ENCODE data around the gene GPC6. TPM values are rescaled to one million over a fixed set of nuclear protein-coding genes. Genes with fewer than 3 reads are reported as not detected.

The GPC6 gene
- total RNA-seq, 2 donors from 2014 or later = 3.4 to 5.3 TPM

GRCh38 chr13:94280845-94281244 lies 1054.2 kb downstream of the GPC6 start:
- no peaks in the 10 kb centered on the region for H3K4me1 ChIP-seq (replicated peaks)
- H3K4me3 ChIP-seq = no peak overlapping the region
- H3K27ac ChIP-seq = no peak overlapping the region
- intact Hi-C loops (cut with DNase I) = no loop called here
- no peaks in the 10 kb centered on the region for H3K9me3 ChIP-seq
- no peak for DNase-seq (ENCODE audit: low spot score)
- no peaks in the 10 kb centered on the region for H3K36me3 ChIP-seq
- no peak for TF ChIP-seq CTCF (IDR thresholded peaks at IDR 0.05)
- no peak for TF ChIP-seq POLR2A (IDR thresholded peaks at IDR 0.05)
- no peak for TF ChIP-seq POLR2AphosphoS5 (IDR thresholded peaks at IDR 0.05)
- H3K27me3 ChIP-seq (replicated peaks; ENCODE audit: insufficient read depth) = no peaks in the 10 kb centered on the region

- Histone ChIP-seq H3K4me3 (no peak overlapping the region), H3K36me3 (no peaks in the 10 kb centered on the region), H3K27me3 (replicated peaks; ENCODE audit: insufficient read depth) (no peaks in the 10 kb centered on the region), H3K9me3 (no peaks in the 10 kb centered on the region), H3K27ac (no peak overlapping the region), H3K4me1 (replicated peaks) (no peaks in the 10 kb centered on the region)
- intact Hi-C loops (cut with DNase I) = no loop called here
- TF ChIP-seq POLR2A (IDR thresholded peaks at IDR 0.05) (no peak), CTCF (IDR thresholded peaks at IDR 0.05) (no peak), POLR2AphosphoS5 (IDR thresholded peaks at IDR 0.05) (no peak)
- no peak for DNase-seq (ENCODE audit: low spot score)
- 64% methylated on average over 3 of the region's 3 CpGs for WGBS
These were observed 1060.0 kb downstream of the GPC6 start for GRCh38 chr13:94286581-94286980.

GRCh38 chr13:94291631-94292322 lies 1065.2 kb downstream of the GPC6 start:
- Histone ChIP-seq H3K27me3 (replicated peaks; ENCODE audit: insufficient read depth) (no peaks in the 10 kb centered on the region), H3K4me1 (replicated peaks) (no peaks in the 10 kb centered on the region), H3K27ac (no peak overlapping the region), H3K9me3 (no peaks in the 10 kb centered on the region), H3K4me3 (no peak overlapping the region), H3K36me3 (no peaks in the 10 kb centered on the region)
- no peak for DNase-seq (ENCODE audit: low spot score)
- intact Hi-C loops (cut with DNase I) = no loop called here
- TF ChIP-seq POLR2A (IDR thresholded peaks at IDR 0.05) (no peak), POLR2AphosphoS5 (IDR thresholded peaks at IDR 0.05) (no peak), CTCF (IDR thresholded peaks at IDR 0.05) (no peak)
- 92% methylated on average over 5 of the region's 5 CpGs for WGBS

- H3K36me3 ChIP-seq = no peaks in the 10 kb centered on the region
- no peak for DNase-seq (ENCODE audit: low spot score)
- no peak overlapping the region for H3K27ac ChIP-seq
- H3K4me1 ChIP-seq (replicated peaks) = no peaks in the 10 kb centered on the region
- 88% methylated on average over 1 of the region's 1 CpG for WGBS
- H3K4me3 ChIP-seq = no peak overlapping the region
- no peaks in the 10 kb centered on the region for H3K9me3 ChIP-seq
- intact Hi-C loops (cut with DNase I) = no loop called here
- no peaks in the 10 kb centered on the region for H3K27me3 ChIP-seq (replicated peaks; ENCODE audit: insufficient read depth)
- TF ChIP-seq POLR2AphosphoS5 (IDR thresholded peaks at IDR 0.05) (no peak), CTCF (IDR thresholded peaks at IDR 0.05) (no peak)
These were observed 1065.7 kb downstream of the GPC6 start for GRCh38 chr13:94292323-94292640.

GRCh38 chr13:94296471-94296870 lies 1069.9 kb downstream of the GPC6 start:
- TF ChIP-seq POLR2A (IDR thresholded peaks at IDR 0.05) = no peak
- TF ChIP-seq POLR2AphosphoS5 (IDR thresholded peaks at IDR 0.05) = no peak
- no peak for TF ChIP-seq CTCF (IDR thresholded peaks at IDR 0.05)
- no peak for DNase-seq (ENCODE audit: low spot score)
- Histone ChIP-seq H3K4me1 (replicated peaks) (no peaks in the 10 kb centered on the region), H3K27ac (no peak overlapping the region), H3K27me3 (replicated peaks; ENCODE audit: insufficient read depth) (no peaks in the 10 kb centered on the region), H3K36me3 (no peaks in the 10 kb centered on the region), H3K4me3 (no peak overlapping the region), H3K9me3 (no peaks in the 10 kb centered on the region)
- 89% methylated on average over 3 of the region's 3 CpGs for WGBS
- intact Hi-C loops (cut with DNase I) = no loop called here
